Stomach smooth muscle (tissue), 2 donors: ENCODE results near the gene SYP.

ENCODE experiments used
- H3K27ac ChIP-seq: one replicate; pipeline ENCODE4 v1.7.0; 2013; ENCODE audit warnings: mild to moderate bottlenecking, low read length, inconsistent platforms
- H3K27me3 ChIP-seq, 2 donors: one replicate each; pipeline ENCODE4 v1.7.0; 2013; ENCODE audit warnings: low read length in 2 of 2; ENCODE audit not compliant: insufficient read depth in 2 of 2, control insufficient read depth in 1 of 2
- H3K36me3 ChIP-seq, 2 donors: one replicate each; pipeline ENCODE4 v1.7.0; 2013; ENCODE audit warnings: low read length in 2 of 2; ENCODE audit not compliant: control insufficient read depth in 2 of 2, insufficient read depth in 2 of 2
- H3K4me1 ChIP-seq: one replicate; pipeline ENCODE4 v1.7.0; 2013; ENCODE audit warnings: low read length; ENCODE audit not compliant: control insufficient read depth, insufficient read depth
- H3K4me3 ChIP-seq, 2 donors: one replicate each; pipeline ENCODE4 v1.7.0; 2013; ENCODE audit warnings: low read length in 2 of 2
- H3K9ac ChIP-seq, 2 donors: one replicate each; pipeline ENCODE4 v1.7.0; 2013; ENCODE audit warnings: low read length in 2 of 2, mild to moderate bottlenecking in 1 of 2
- H3K9me3 ChIP-seq, 2 donors: one replicate each; pipeline ENCODE4 v1.7.0; 2013; ENCODE audit warnings: low read length in 2 of 2; ENCODE audit not compliant: control insufficient read depth in 2 of 2
- donor health status: healthy.
- donor health status: Pancreatic carcinoma.

The SYP gene

GRCh38 chrX:49237060-49237459 lies 37.1 kb upstream of the SYP start:
- no peak overlapping the region for H3K4me3 ChIP-seq
- no peak overlapping the region for H3K27ac ChIP-seq
- H3K4me1 ChIP-seq, result peaks cover 7% of the 10 kb centered on the region
- no peaks in the 10 kb centered on the region for H3K27me3 ChIP-seq
- H3K36me3 ChIP-seq, result no peaks in the 10 kb centered on the region
- H3K9me3 ChIP-seq, result no peaks in the 10 kb centered on the region
- no peak overlapping the region for H3K9ac ChIP-seq

DNA sequence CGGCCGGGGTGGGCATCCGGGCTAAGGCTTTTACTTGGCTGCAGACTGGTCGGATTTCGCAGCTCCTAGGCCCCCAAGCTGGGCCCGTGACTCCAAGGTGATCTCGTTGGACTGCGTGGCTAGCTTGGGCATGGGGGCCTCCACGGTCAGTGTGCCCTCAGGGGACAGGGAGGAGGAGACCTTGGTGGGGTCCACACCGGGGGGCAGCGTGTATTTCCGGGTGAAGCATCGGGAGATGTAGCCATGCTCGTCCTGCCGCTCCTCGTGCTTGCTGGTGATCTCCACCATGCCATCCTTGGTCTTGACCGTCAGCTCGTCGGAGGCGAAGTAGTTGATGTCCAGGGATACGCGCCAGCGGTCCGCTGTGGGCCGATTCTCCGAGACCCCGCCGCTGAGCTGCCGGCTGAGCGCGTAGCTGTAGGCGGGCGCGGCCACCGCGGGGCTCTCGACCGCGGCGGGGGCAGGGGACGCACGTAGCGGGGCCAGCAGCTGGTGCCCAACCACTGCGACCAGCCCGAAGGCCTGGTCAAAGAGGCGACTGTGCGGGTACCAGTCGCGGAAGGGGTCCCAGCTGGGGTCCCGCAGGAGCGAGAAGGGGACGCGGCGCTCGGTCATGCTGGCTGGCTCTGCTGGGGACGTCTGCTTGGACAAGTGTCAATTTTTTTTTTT lies 34.0 kb upstream of the SYP start:
- Histone ChIP-seq H3K36me3 (no peaks in the 10 kb centered on the region), H3K9ac (no peak overlapping the region), H3K4me3 (no peak overlapping the region), H3K4me1 (peaks cover 9% of the 10 kb centered on the region), H3K27me3 (peaks cover 0 to 9% of the 10 kb centered on the region in 2 donors), H3K27ac (no peak overlapping the region), H3K9me3 (no peaks in the 10 kb centered on the region)

DNA sequence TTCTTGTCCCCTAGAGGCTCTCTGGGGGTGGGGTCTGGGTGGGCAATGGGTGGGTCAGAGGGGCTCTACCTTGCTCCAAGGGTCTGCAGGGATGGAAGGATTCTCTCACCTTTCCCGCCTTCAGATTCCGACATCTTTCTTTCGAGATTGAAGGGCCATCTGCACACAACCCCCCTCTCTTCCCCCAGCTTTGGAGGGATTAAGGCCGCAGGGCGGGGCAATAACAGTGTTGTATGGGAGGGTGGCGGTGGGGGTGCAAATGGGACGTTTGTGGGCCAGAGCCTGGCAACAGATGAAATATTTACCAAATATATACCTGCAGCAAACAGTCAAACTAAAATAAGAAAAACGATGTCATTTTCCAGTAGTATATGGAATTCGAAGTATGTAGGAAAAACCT lies 33.2 kb upstream of the SYP start, which contains the start of gene CACNA1F:
CACNA1F (minus strand) TSS at position 165 of the 400 bp plus-strand sequence; CDS start at position 134, 31 bp downstream.
- Histone ChIP-seq H3K9ac (no peak within 1 kb of the TSS), H3K27me3 (peaks cover 0 to 9% of the 10 kb centered on the region in 2 donors), H3K27ac (no peak within 1 kb of the TSS), H3K36me3 (no peaks in the 10 kb centered on the region), H3K9me3 (no peaks in the 10 kb centered on the region), H3K4me1 (peaks cover 8% of the 10 kb centered on the region), H3K4me3 (no peak within 1 kb of the TSS)

GRCh38 chrX:49232525-49232924 lies 32.5 kb upstream of the SYP start:
- Histone ChIP-seq H3K36me3 (no peaks in the 10 kb centered on the region), H3K4me1 (peaks cover 8% of the 10 kb centered on the region), H3K4me3 (no peak overlapping the region), H3K9ac (no peak overlapping the region), H3K27ac (no peak overlapping the region), H3K27me3 (peaks cover 0 to 11% of the 10 kb centered on the region in 2 donors), H3K9me3 (no peaks in the 10 kb centered on the region)

DNA sequence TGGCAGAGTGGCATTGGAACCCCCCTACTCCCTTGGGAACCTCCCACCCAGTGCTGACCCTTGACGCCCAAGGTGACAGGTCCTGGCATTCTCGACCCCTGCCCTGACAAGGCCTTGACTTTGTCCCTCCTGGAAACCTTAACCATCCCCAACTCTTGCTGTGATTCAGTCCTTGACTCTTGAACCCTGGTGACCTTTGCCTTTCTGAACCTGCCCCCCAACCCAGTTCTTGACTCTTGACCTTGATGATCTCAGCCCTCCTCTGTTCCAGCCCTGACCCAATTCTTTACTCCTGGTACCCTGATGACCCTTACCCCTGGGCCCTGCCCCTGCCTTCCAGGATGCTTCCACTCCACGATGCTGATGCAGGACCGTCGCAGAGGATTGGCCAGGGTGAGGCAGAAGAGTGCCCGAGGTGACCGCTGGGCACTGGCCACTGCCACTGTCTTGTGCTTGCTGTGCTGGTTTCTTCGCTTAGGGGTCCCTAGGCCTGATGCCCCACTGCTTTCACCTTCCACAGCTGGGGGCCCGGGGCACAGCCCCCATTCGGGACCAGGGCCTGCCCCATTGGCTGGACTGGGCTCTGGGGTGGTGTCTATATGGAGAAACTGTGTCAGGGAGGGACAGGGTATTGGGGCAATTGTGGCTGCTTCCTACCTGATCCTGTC lies 31.5 kb upstream of the SYP start:
- H3K27me3 ChIP-seq, result peaks cover 0 to 11% of the 10 kb centered on the region in 2 donors
- H3K36me3 ChIP-seq, result no peaks in the 10 kb centered on the region
- no peak overlapping the region for H3K9ac ChIP-seq
- H3K27ac ChIP-seq, result no peak overlapping the region
- no peaks in the 10 kb centered on the region for H3K9me3 ChIP-seq
- peaks cover 5% of the 10 kb centered on the region for H3K4me1 ChIP-seq
- H3K4me3 ChIP-seq, result no peak overlapping the region

DNA sequence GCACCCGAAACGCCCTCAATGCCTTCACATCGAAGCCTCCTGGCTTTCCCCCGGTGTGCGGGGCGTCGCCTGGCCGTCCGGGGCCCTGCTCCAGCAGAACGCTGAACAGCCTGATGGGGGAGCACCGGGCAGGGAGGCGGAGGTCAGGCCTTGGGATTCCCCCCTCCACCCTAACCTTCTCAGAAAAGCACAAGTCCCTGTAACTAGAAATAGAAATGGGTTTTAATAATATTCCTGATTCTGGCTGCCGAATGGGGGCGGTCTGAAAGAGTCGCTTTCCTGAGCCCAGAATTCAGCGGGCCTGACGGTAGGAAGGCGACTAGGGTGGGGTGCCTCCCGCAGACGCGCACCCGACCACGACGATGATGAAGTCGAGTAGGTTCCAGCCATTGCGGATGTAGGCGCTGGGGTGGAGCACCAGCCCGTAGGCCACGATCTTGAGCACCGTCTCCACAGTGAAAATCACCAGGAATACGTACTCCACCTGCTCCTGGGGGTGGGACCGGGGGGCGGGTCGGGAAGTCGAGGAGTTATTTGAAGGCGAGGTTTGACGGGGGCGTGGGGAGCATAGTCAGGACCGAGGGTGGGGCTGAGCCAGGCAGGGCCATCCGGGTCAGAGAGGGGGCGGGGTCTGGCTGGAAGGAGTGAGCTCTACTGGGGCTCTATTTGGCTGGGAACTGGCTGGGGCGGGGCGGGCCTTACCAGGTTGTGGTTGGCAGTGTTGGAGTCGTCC lies 30.7 kb upstream of the SYP start:
- Histone ChIP-seq H3K4me3 (peak overlapping the region; percentile 31 to 35), H3K4me1 (peaks cover 3% of the 10 kb centered on the region), H3K27me3 (peaks cover 0 to 11% of the 10 kb centered on the region in 2 donors), H3K9me3 (no peaks in the 10 kb centered on the region), H3K27ac (no peak overlapping the region), H3K9ac (no peak overlapping the region), H3K36me3 (no peaks in the 10 kb centered on the region)

DNA sequence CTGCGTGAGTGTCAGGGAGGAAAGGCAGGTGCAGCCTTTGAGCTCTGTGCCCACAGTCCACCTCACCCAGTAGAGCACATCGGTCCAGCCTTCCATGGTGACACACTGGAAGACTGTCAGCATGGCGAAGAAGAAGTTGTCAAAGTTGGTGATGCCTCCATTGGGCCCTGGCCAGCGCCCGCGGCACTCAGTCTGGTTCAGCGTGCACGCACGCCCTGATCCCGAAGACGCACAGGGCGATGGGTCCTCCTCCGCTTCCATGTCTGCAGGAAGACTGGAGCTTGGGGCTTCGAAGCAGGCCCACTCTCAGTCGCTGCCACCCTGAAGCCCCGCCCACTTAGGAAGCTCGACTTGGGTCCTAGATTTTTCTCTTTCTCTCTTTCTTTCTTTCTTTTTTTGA lies 28.2 kb upstream of the SYP start:
- H3K4me1 ChIP-seq, result peaks cover 3% of the 10 kb centered on the region
- no peaks in the 10 kb centered on the region for H3K36me3 ChIP-seq
- H3K9me3 ChIP-seq, result peaks cover 0 to 2% of the 10 kb centered on the region in 2 donors
- H3K9ac ChIP-seq, result no peak overlapping the region
- H3K27ac ChIP-seq, result no peak overlapping the region
- no peak overlapping the region for H3K4me3 ChIP-seq
- H3K27me3 ChIP-seq, result peaks cover 0 to 19% of the 10 kb centered on the region in 2 donors

DNA sequence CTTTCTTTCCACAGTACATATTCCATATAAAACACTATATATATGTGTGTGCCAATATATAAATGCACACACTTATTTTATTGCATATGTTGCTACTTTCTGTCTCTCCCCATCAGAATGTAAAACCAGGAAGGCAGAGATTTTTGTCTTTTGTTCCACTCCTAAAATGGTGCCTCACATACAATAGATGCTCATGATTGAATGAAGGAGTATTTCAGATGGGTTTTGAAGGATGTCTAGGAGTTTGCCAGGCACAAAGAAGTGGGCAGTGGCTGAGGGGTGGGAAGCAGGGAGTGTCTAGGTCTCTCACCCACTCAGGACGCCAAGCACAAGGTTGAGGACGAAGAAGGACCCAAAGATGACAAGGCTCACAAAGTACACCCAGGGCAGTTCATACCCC lies 27.7 kb upstream of the SYP start:
- Histone ChIP-seq H3K4me3 (no peak overlapping the region), H3K27me3 (peaks cover 0 to 22% of the 10 kb centered on the region in 2 donors), H3K27ac (no peak overlapping the region), H3K9ac (no peak overlapping the region), H3K9me3 (peaks cover 0 to 2% of the 10 kb centered on the region in 2 donors), H3K36me3 (no peaks in the 10 kb centered on the region), H3K4me1 (peaks cover 3% of the 10 kb centered on the region)

GRCh38 chrX:49226946-49227345 lies 27.0 kb upstream of the SYP start:
- Histone ChIP-seq H3K27me3 (peaks cover 0 to 24% of the 10 kb centered on the region in 2 donors), H3K4me3 (no peak overlapping the region), H3K27ac (no peak overlapping the region), H3K36me3 (no peaks in the 10 kb centered on the region), H3K9me3 (peaks cover 0 to 2% of the 10 kb centered on the region in 2 donors), H3K4me1 (peaks cover 3% of the 10 kb centered on the region), H3K9ac (no peak overlapping the region)

GRCh38 chrX:49225858-49226257 lies 25.9 kb upstream of the SYP start:
- Histone ChIP-seq H3K4me1 (peaks cover 3% of the 10 kb centered on the region), H3K36me3 (no peaks in the 10 kb centered on the region), H3K27me3 (peaks cover 0 to 18% of the 10 kb centered on the region in 2 donors), H3K27ac (no peak overlapping the region), H3K9ac (no peak overlapping the region), H3K9me3 (peaks cover 0 to 2% of the 10 kb centered on the region in 2 donors), H3K4me3 (no peak overlapping the region)
